BLaER1 (cell line): ENCODE data around the gene MINK1.

Experiments used
- H3K27ac ChIP-seq: shearing (Covaris generic); formaldehyde crosslinking; 2 replicates; pipeline ENCODE4 v1.8.1; 2022
- H3K27me3 ChIP-seq: shearing (Covaris generic); formaldehyde crosslinking; 2 replicates; pipeline ENCODE4 v1.8.1; 2022
- H3K36me3 ChIP-seq: shearing (Covaris generic); formaldehyde crosslinking; 2 replicates; pipeline ENCODE4 v1.8.1; 2022
- H3K4me1 ChIP-seq: shearing (Covaris generic); formaldehyde crosslinking; 2 replicates; pipeline ENCODE4 v1.8.1; 2022
- H3K4me2 ChIP-seq: shearing (Covaris generic); formaldehyde crosslinking; 2 replicates; pipeline ENCODE4 v1.8.1; 2022
- H3K4me3 ChIP-seq: shearing (Covaris generic); formaldehyde crosslinking; 2 replicates; pipeline ENCODE4 v1.8.1; 2022
- H3K9ac ChIP-seq: shearing (Covaris generic); formaldehyde crosslinking; 2 replicates; pipeline ENCODE4 v1.8.1; 2022
- H3K9me3 ChIP-seq: shearing (Covaris generic); formaldehyde crosslinking; 2 replicates; pipeline ENCODE4 v1.8.1; 2022
- H4K20me1 ChIP-seq: shearing (Covaris generic); formaldehyde crosslinking; 2 replicates; pipeline ENCODE4 v1.8.1; 2022
- Cebpa-rat ChIP-seq: shearing (Covaris generic); IDR thresholded peaks from 2 replicates; pipeline ENCODE4 v1.8.1; 2022

MINK1 gene

GRCh38 chr17:4833941-4834680 lies 971 bp downstream of the MINK1 start:
- peak overlapping the region; percentile 98 for H3K4me3 ChIP-seq
- H3K9ac ChIP-seq, result peak overlapping the region; percentile 90
- no peaks in the 10 kb centered on the region for H3K27me3 ChIP-seq
- H3K4me2 ChIP-seq, result peak overlapping the region; percentile 96
- peaks cover 13% of the 10 kb centered on the region for H3K36me3 ChIP-seq
- H4K20me1 ChIP-seq, result peaks cover 53% of the 10 kb centered on the region
- peak overlapping the region; percentile 85; the same call in 1 of the 2 replicates for H3K27ac ChIP-seq
- H3K4me1 ChIP-seq, result peaks cover 36% of the 10 kb centered on the region
- H3K9me3 ChIP-seq, result no peaks in the 10 kb centered on the region
- no peak for TF ChIP-seq Cebpa-rat

GRCh38 chr17:4834681-4835020 lies 1.5 kb downstream of the MINK1 start:
- H3K27ac ChIP-seq, result no peak overlapping the region
- TF ChIP-seq Cebpa-rat, result no peak
- H3K9ac ChIP-seq, result peak overlapping the region; percentile 90
- no peaks in the 10 kb centered on the region for H3K9me3 ChIP-seq
- H3K4me2 ChIP-seq, result peak overlapping the region; percentile 96
- peaks cover 39% of the 10 kb centered on the region for H3K4me1 ChIP-seq
- peaks cover 18% of the 10 kb centered on the region for H3K36me3 ChIP-seq
- H3K27me3 ChIP-seq, result no peaks in the 10 kb centered on the region
- peak overlapping the region; percentile 98 for H3K4me3 ChIP-seq
- peaks cover 59% of the 10 kb centered on the region for H4K20me1 ChIP-seq

DNA sequence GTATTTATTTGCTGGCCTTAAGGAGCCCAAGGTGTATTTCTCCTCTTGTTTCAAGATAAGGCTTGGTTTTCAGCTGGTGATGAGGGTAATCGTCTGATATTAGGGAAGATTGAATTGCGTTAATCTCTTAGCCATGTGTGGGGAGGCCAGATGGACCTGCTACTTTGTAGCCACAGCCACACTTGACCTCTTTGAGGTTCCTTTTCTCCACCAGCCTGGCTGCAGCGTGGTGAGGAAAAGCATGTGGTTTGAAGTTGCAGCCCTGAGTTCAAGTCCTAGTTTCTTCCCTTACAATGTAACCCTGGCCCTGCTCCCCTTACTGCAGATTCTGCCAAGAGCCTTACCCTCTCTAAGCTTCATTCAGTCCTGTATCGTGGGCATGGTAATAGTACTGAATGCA lies 3.1 kb downstream of the MINK1 start:
- Histone ChIP-seq H3K27me3 (no peaks in the 10 kb centered on the region), H3K9ac (no peak overlapping the region), H3K36me3 (peaks cover 18% of the 10 kb centered on the region), H4K20me1 (peaks cover 74% of the 10 kb centered on the region), H3K27ac (no peak overlapping the region), H3K4me2 (peak overlapping the region; percentile 96), H3K9me3 (no peaks in the 10 kb centered on the region), H3K4me3 (no peak overlapping the region), H3K4me1 (peaks cover 52% of the 10 kb centered on the region)
- no peak for TF ChIP-seq Cebpa-rat

- Histone ChIP-seq H3K27me3 (no peaks in the 10 kb centered on the region), H3K9ac (no peak overlapping the region), H4K20me1 (peaks cover 89% of the 10 kb centered on the region), H3K4me3 (no peak overlapping the region), H3K9me3 (no peaks in the 10 kb centered on the region), H3K4me1 (peaks cover 52% of the 10 kb centered on the region), H3K27ac (no peak overlapping the region), H3K4me2 (no peak overlapping the region), H3K36me3 (peaks cover 18% of the 10 kb centered on the region)
- TF ChIP-seq Cebpa-rat, result no peak
These were observed 4.5 kb downstream of the MINK1 start for GRCh38 chr17:4837471-4838308.

- H3K4me1 ChIP-seq, result peaks cover 52% of the 10 kb centered on the region
- H3K4me3 ChIP-seq, result no peak overlapping the region
- H3K4me2 ChIP-seq, result no peak overlapping the region
- H3K9me3 ChIP-seq, result no peaks in the 10 kb centered on the region
- peaks cover 18% of the 10 kb centered on the region for H3K36me3 ChIP-seq
- no peak for TF ChIP-seq Cebpa-rat
- H3K27me3 ChIP-seq, result no peaks in the 10 kb centered on the region
- no peak overlapping the region for H3K9ac ChIP-seq
- H3K27ac ChIP-seq, result no peak overlapping the region
- peaks cover 96% of the 10 kb centered on the region for H4K20me1 ChIP-seq
These were observed 5.2 kb downstream of the MINK1 start for GRCh38 chr17:4838309-4838785.

- no peaks in the 10 kb centered on the region for H3K9me3 ChIP-seq
- no peak for TF ChIP-seq Cebpa-rat
- peaks cover 27% of the 10 kb centered on the region for H3K36me3 ChIP-seq
- peaks cover 47% of the 10 kb centered on the region for H3K4me1 ChIP-seq
- H3K27ac ChIP-seq, result no peak overlapping the region
- peaks cover 100% of the 10 kb centered on the region for H4K20me1 ChIP-seq
- no peak overlapping the region for H3K9ac ChIP-seq
- no peak overlapping the region for H3K4me3 ChIP-seq
- no peak overlapping the region for H3K4me2 ChIP-seq
- no peaks in the 10 kb centered on the region for H3K27me3 ChIP-seq
These were observed 6.1 kb downstream of the MINK1 start for GRCh38 chr17:4839221-4839620.

DNA sequence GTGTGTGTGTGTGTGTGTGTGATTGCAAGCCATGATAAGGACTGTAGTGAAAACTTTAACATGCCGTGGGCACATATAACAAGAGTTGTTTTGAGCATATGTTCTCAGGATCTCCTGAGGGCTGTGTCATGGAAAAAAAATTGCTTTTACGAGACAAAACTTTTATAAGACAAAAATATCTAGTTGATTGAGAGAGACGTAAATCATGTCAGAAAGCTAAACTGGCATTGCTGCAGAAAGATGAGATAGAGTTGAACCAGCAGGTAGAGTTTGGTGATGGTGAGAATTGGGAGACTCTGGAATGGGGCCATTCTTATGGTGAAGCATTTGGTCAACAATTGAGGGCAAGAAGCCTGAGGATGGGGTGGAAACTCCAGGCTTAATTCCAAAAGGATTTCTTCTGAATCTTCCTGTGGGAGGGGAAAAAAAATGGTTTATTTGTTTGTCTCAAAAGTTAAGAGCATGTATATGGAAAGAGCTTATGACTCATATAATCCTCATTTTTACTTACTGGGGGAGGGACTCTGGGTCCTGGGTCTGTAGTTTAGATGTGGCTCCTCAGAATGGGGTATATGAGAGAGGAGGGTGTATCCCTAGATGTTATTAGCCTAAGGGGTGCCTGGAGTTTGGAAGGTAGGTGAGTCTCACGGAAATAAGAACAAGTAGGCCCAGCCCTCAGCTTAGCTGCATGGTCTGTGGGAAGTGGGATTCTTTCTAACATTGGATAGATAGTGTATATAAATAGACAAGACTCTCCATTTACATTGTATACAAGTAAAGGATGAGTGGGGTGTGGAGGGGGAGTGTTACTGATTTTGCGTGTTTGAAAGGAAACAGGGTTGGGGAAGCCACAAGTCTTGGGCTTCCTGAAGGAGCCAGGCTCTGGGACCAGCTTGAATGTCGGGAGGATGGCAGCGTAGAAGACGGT lies 7.1 kb downstream of the MINK1 start:
- peaks cover 100% of the 10 kb centered on the region for H4K20me1 ChIP-seq
- no peak overlapping the region for H3K9ac ChIP-seq

DNA sequence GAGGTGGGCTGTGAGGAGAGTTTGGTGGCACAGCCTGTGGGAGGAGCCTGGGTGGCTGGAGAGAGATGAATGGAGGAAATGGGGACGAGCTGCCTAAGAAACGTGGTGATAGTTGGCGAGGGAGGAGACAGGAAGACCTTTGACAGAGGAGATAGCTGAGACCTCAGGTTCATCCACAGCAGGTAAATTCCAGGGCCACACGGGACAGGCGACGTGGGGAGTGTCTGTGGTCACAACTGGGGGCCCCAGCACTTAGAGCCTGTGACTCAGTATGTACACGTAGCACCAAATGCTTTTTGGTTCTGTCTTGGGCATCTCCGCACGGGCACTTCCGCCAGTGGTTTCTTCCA lies 7.7 kb downstream of the MINK1 start:
- H3K9ac ChIP-seq, result no peak overlapping the region
- peaks cover 31% of the 10 kb centered on the region for H3K4me1 ChIP-seq
- H3K9me3 ChIP-seq, result no peaks in the 10 kb centered on the region
- H3K4me2 ChIP-seq, result no peak overlapping the region
- H3K27me3 ChIP-seq, result no peaks in the 10 kb centered on the region
- peaks cover 100% of the 10 kb centered on the region for H4K20me1 ChIP-seq
- peaks cover 37% of the 10 kb centered on the region for H3K36me3 ChIP-seq
- no peak overlapping the region for H3K27ac ChIP-seq
- no peak for TF ChIP-seq Cebpa-rat
- H3K4me3 ChIP-seq, result no peak overlapping the region

More for the DNA sequence above, 7.1 kb downstream of the MINK1 start:
- Histone ChIP-seq H3K4me1 (peaks cover 37% of the 10 kb centered on the region), H3K4me3 (no peak overlapping the region), H3K27me3 (no peaks in the 10 kb centered on the region), H3K36me3 (peaks cover 37% of the 10 kb centered on the region), H3K4me2 (no peak overlapping the region), H3K9me3 (no peaks in the 10 kb centered on the region), H3K27ac (no peak overlapping the region)
- no peak for TF ChIP-seq Cebpa-rat

DNA sequence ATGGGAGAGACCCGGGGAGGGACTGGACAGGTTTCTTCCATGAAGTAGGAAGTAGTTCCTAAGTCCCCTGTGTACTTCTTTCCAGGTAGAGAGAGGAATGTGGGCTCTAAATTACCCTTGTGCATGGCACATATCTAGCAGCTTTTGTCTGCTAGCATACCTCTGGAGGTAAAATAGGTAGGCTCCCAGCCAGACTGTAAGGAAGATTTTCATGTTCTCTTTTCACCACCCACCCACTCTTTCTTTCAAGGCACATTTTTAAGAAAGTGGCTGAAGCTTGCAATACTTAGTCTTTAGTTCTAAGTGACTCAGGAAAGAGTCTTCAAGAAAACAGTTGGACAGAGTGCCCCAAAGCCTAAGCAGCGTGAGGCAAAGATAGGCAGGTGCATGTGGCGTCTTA lies 9.2 kb downstream of the MINK1 start:
- peaks cover 100% of the 10 kb centered on the region for H4K20me1 ChIP-seq
- TF ChIP-seq Cebpa-rat, result no peak
- H3K9me3 ChIP-seq, result no peaks in the 10 kb centered on the region
- H3K9ac ChIP-seq, result no peak overlapping the region
- H3K4me3 ChIP-seq, result no peak overlapping the region
- H3K4me2 ChIP-seq, result no peak overlapping the region
- H3K36me3 ChIP-seq, result peaks cover 43% of the 10 kb centered on the region
- no peaks in the 10 kb centered on the region for H3K27me3 ChIP-seq
- peaks cover 27% of the 10 kb centered on the region for H3K4me1 ChIP-seq
- no peak overlapping the region for H3K27ac ChIP-seq
